Stimulated activated CD8-positive, alpha-beta memory T cell treated with anti-CD3 and anti-CD28 coated beads, Interleukin-15, amount 100 ng/mL, for 24 hours (primary cell): ENCODE measurements around the gene GALNT10.
"Not testable (repeated sequence)": the region's sequence is repeated elsewhere in the genome, so short reads cannot be mapped to it uniquely, and the experiment has no call there.

ENCODE experiments used
- DNase-seq: peaks from one replicate; pipeline ENCODE4 v3.0.0-alpha.2; 2020; ENCODE audit warnings: low read depth

The GALNT10 gene

GRCh38 chr5:154356958-154357357 lies 166.4 kb downstream of the GALNT10 start:
- no peak for DNase-seq

GRCh38 chr5:154358516-154359220 lies 168.1 kb downstream of the GALNT10 start:
- no peak for DNase-seq

GRCh38 chr5:154359221-154359573 lies 168.7 kb downstream of the GALNT10 start:
- no peak for DNase-seq

GRCh38 chr5:154360241-154360640 lies 169.7 kb downstream of the GALNT10 start:
- DNase-seq: not testable (repeated sequence)

- no peak for DNase-seq
Observed at GRCh38 chr5:154363411-154363810, 172.9 kb downstream of the GALNT10 start.

GRCh38 chr5:154364771-154365170 lies 174.2 kb downstream of the GALNT10 start:
- no peak for DNase-seq

GRCh38 chr5:154365823-154366222 lies 175.3 kb downstream of the GALNT10 start:
- no peak for DNase-seq

GRCh38 chr5:154366353-154366752 lies 175.8 kb downstream of the GALNT10 start:
- DNase-seq: no peak

- DNase-seq: no peak
Observed at GRCh38 chr5:154367101-154367500, 176.6 kb downstream of the GALNT10 start.

- no peak for DNase-seq
Observed at GRCh38 chr5:154368041-154368800, 177.7 kb downstream of the GALNT10 start.

GRCh38 chr5:154369682-154370081 lies 179.1 kb downstream of the GALNT10 start:
- DNase-seq: no peak

- DNase-seq: no peak
Observed at GRCh38 chr5:154370119-154370518, 179.6 kb downstream of the GALNT10 start.

- no peak for DNase-seq
Observed at GRCh38 chr5:154370813-154371212, 180.3 kb downstream of the GALNT10 start.

GRCh38 chr5:154371687-154372086 lies 181.2 kb downstream of the GALNT10 start:
- DNase-seq: no peak

- DNase-seq: no peak
Observed at GRCh38 chr5:154372661-154373060, 182.1 kb downstream of the GALNT10 start.

GRCh38 chr5:154373326-154373725 lies 182.8 kb downstream of the GALNT10 start:
- no peak for DNase-seq

- no peak for DNase-seq
Observed at GRCh38 chr5:154373729-154374179, 183.2 kb downstream of the GALNT10 start.

- DNase-seq: no peak
Observed at GRCh38 chr5:154374264-154374663, 183.7 kb downstream of the GALNT10 start.

GRCh38 chr5:154375329-154376008 lies 184.9 kb downstream of the GALNT10 start:
- DNase-seq: no peak

- no peak for DNase-seq
Observed at GRCh38 chr5:154376481-154376880, 185.9 kb downstream of the GALNT10 start.

- no peak for DNase-seq
Observed at GRCh38 chr5:154377754-154378533, 187.4 kb downstream of the GALNT10 start.

- DNase-seq: no peak
Observed at GRCh38 chr5:154380263-154380662, 189.7 kb downstream of the GALNT10 start.
